ENCODE measurements around the gene CASP8AP2. TPM values are rescaled to one million over a fixed set of nuclear protein-coding genes. Genes with fewer than 3 reads are reported as not detected.

CASP8AP2 gene
- total and polyA plus RNA-seq, 9 of the 15 experiments (the other 6 are each of a cell fraction or from before 2014, with no cell fraction given), result 10.6 to 30.0 (median 19.1) TPM

DNA sequence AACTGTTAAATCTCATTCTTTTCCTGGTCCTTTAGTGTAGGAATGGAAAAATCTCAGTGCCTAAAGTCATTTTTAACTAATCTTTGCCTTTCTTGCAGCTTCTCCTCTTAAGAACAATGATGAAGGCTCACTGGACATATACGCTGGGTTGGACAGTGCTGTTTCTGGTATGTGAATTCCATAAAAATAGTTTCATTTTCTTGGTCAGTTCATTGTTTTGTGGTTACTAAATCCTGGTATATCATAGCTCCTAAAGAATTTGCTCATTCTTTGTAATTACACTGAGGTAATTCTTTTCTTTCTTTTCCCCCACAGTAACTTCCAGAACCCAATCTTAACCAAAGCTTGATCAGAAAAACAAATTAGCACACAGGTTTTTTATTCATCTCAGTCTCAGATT lies 23.4 kb downstream of the CASP8AP2 start (continued):
- TF ChIP-seq, protein P1, sequence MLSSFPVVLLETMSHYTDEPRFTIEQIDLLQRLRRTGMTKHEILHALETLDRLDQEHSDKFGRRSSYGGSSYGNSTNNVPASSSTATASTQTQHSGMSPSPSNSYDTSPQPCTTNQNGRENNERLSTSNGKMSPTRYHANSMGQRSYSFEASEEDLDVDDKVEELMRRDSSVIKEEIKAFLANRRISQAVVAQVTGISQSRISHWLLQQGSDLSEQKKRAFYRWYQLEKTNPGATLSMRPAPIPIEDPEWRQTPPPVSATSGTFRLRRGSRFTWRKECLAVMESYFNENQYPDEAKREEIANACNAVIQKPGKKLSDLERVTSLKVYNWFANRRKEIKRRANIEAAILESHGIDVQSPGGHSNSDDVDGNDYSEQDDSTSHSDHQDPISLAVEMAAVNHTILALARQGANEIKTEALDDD (IDR thresholded peaks at IDR 0.05), result no peak
- TF ChIP-seq, protein P2, sequence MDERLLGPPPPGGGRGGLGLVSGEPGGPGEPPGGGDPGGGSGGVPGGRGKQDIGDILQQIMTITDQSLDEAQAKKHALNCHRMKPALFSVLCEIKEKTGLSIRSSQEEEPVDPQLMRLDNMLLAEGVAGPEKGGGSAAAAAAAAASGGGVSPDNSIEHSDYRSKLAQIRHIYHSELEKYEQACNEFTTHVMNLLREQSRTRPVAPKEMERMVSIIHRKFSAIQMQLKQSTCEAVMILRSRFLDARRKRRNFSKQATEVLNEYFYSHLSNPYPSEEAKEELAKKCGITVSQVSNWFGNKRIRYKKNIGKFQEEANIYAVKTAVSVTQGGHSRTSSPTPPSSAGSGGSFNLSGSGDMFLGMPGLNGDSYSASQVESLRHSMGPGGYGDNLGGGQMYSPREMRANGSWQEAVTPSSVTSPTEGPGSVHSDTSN (CRISPR knock-in tag; IDR thresholded peaks at IDR 0.05; ENCODE audit: low read depth), result no peak
- TF ChIP-seq, protein P2 (tag; conservative IDR thresholded peaks at IDR 0.05; ENCODE audit: low read depth), result no peak

DNA sequence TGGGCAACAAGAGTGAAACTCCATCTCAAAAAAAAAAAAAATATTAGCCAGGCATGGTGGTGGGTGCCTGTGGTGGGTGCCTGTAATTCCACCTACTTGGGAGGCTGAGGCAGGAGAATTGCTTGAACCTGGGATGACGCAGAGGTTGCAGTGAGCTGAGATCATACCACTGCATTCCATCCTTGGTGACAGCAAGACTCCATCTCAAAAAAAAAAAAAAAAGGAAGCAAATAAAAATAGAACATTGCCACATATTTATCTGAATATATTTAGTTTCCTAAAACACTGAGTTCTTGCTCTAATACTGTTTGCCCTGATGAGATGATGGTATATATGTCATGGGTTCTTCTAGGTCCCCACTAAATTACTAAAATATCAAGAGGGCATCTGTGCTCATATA lies 28.4 kb downstream of the CASP8AP2 start:
- no peak for FAIRE-seq
- in situ Hi-C loops (cut with MboI), result no loop called here

More for the DNA sequence above, 28.4 kb downstream of the CASP8AP2 start:
- H3K9me3 ChIP-seq (replicated peaks; ENCODE audit: control insufficient read depth, insufficient read depth, low read depth, low read length), result no peaks in the 10 kb centered on the region; the same call in 1 of the 2 replicates
- WGBS (ENCODE audit: insufficient coverage, low coverage, missing lambda C conversion rate), result 100% methylated on average over 1 of the region's 1 CpG
- H4K20me1 ChIP-seq (replicated peaks; ENCODE audit: control insufficient read depth, insufficient read depth, low read length), result no peaks in the 10 kb centered on the region
- no peaks in the 10 kb centered on the region for H3K27me3 ChIP-seq (ENCODE audit: control insufficient read depth in 2 of 2, insufficient read depth in 2 of 2, low read length in 2 of 2)
- no TSS peak for BruUV-seq (replicated peaks)
- H2AFZ ChIP-seq (ENCODE audit: low read depth, low read length), result no peak overlapping the region
- no peak overlapping the region for H3K9ac ChIP-seq (ENCODE audit: insufficient read depth in 1 of 2, low read depth in 2 of 2, low read length in 2 of 2)
- H3K27ac ChIP-seq (ENCODE audit: extremely low read depth, low read depth, low read length), result no peak overlapping the region
- ATAC-seq, result no peak
- intact Hi-C loops (cut with micrococcal nuclease), result no loop called here
- no peak overlapping the region for H3K4me3 ChIP-seq
- POLR2A ChIA-PET, result no interaction called here
- H3K4me2 ChIP-seq (ENCODE audit: insufficient read depth, low read length), result no peak overlapping the region
- H3K36me3 ChIP-seq (ENCODE audit: control insufficient read depth, insufficient read depth, low read length), result peaks cover 85% of the 10 kb centered on the region
- TF ChIP-seq PHF8 (IDR thresholded peaks at IDR 0.05; ENCODE audit: borderline replicate concordance, low read length) (no peak), XRCC3 (IDR thresholded peaks at IDR 0.05) (no peak), KLF1 (tag; IDR thresholded peaks at IDR 0.05) (no peak), ZNF146 (CRISPR knock-in tag; IDR thresholded peaks at IDR 0.05; ENCODE audit: unreplicated experiment) (no peak), SIRT6 (IDR thresholded peaks at IDR 0.05; ENCODE audit: low read depth, low read length) (no peak), SP1 (CRISPR knock-in tag; IDR thresholded peaks at IDR 0.05) (no peak), ZNF586 (CRISPR knock-in tag; conservative IDR thresholded peaks at IDR 0.05) (no peak)
- H3K4me1 ChIP-seq (replicated peaks in 1 of 2; ENCODE audit: control insufficient read depth in 2 of 2, insufficient read depth in 2 of 2, low read length in 2 of 2), result no peaks in the 10 kb centered on the region
- no peaks in the 10 kb centered on the region for H3K79me2 ChIP-seq (ENCODE audit: control insufficient read depth, insufficient read depth, low read length)
- H3K9me1 ChIP-seq (ENCODE audit: control insufficient read depth, insufficient read depth, low read length), result no peaks in the 10 kb centered on the region
- CTCF ChIA-PET (ENCODE audit: low intra/inter-chr PET ratio), result no interaction called here
- DNase-seq (ENCODE audit: extremely low read depth in 1 of 4, low spot score in 3 of 4), result no peak

All from K562 (cell line).